ENCODE measurements around the gene UQCC2. TPM values are rescaled to one million over a fixed set of nuclear protein-coding genes. Genes with fewer than 3 reads are reported as not detected.
A peak's percentile ranks its signal among the peaks of the same experiment; 100 is the strongest.

The UQCC2 gene
- total RNA-seq, 4 donors from 2014 or later = 11.3 to 39.4 (median 21.7) TPM

GRCh38 chr6:33665957-33666356 lies 45.5 kb downstream of the UQCC2 start:
- 83% methylated on average over 13 of the region's 13 CpGs for WGBS
- Histone ChIP-seq H3K4me3 (no peak overlapping the region), H3K27ac (no peak overlapping the region), H3K27me3 (no peaks in the 10 kb centered on the region), H3K4me1 (peaks cover 12% of the 10 kb centered on the region), H3K36me3 (peaks cover 94% of the 10 kb centered on the region), H3K9me3 (no peaks in the 10 kb centered on the region)
- DNase-seq (ENCODE audit: low spot score in 2 of 2) = no peak
- TF ChIP-seq POLR2A (IDR thresholded peaks at IDR 0.05) (no peak), EP300 (IDR thresholded peaks at IDR 0.05) (no peak), POLR2AphosphoS5 (IDR thresholded peaks at IDR 0.05) (no peak)
- TF ChIP-seq, protein P1, sequence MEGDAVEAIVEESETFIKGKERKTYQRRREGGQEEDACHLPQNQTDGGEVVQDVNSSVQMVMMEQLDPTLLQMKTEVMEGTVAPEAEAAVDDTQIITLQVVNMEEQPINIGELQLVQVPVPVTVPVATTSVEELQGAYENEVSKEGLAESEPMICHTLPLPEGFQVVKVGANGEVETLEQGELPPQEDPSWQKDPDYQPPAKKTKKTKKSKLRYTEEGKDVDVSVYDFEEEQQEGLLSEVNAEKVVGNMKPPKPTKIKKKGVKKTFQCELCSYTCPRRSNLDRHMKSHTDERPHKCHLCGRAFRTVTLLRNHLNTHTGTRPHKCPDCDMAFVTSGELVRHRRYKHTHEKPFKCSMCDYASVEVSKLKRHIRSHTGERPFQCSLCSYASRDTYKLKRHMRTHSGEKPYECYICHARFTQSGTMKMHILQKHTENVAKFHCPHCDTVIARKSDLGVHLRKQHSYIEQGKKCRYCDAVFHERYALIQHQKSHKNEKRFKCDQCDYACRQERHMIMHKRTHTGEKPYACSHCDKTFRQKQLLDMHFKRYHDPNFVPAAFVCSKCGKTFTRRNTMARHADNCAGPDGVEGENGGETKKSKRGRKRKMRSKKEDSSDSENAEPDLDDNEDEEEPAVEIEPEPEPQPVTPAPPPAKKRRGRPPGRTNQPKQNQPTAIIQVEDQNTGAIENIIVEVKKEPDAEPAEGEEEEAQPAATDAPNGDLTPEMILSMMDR (IDR thresholded peaks at IDR 0.05) = no peak

DNA sequence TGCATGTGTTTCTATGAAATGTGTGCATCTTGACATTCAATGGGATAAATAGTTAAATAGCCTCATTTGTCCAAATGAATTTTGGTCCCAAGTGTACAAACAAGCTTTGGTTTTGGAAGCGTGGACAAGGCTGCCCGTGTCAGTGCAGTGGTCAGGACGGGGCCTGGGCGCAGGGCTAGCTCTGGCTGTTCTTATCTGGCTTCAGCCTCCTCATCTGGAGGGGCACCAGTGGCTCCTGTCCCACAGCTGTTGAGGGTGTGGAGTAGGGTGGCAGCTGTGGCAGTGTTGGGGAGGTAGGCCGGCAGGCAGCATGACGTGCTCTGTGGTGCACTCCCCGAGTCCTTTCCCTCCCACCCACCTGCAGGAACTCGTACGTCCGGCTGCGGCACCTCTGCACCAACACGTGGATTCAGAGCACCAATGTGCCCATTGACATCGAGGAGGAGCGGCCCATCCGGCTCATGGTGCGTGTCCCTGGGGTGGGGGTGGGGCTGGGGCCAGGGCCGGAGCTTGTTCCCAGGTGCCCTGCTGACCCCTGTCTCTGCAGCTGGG lies 46.9 kb downstream of the UQCC2 start:
- Histone ChIP-seq H3K27ac (no peak overlapping the region), H3K4me1 (peaks cover 11% of the 10 kb centered on the region), H3K4me3 (no peak overlapping the region), H3K27me3 (no peaks in the 10 kb centered on the region), H3K36me3 (peaks cover 93% of the 10 kb centered on the region), H3K9me3 (no peaks in the 10 kb centered on the region)
- no peak for DNase-seq (ENCODE audit: low spot score in 2 of 2)
- WGBS = 75% methylated on average over 4 of the region's 17 CpGs
- no peak for TF ChIP-seq POLR2AphosphoS5 (IDR thresholded peaks at IDR 0.05)
- TF ChIP-seq, protein P1 (IDR thresholded peaks at IDR 0.05) = no peak
- no peak for TF ChIP-seq POLR2A (IDR thresholded peaks at IDR 0.05)
- TF ChIP-seq EP300 (IDR thresholded peaks at IDR 0.05) = no peak

DNA sequence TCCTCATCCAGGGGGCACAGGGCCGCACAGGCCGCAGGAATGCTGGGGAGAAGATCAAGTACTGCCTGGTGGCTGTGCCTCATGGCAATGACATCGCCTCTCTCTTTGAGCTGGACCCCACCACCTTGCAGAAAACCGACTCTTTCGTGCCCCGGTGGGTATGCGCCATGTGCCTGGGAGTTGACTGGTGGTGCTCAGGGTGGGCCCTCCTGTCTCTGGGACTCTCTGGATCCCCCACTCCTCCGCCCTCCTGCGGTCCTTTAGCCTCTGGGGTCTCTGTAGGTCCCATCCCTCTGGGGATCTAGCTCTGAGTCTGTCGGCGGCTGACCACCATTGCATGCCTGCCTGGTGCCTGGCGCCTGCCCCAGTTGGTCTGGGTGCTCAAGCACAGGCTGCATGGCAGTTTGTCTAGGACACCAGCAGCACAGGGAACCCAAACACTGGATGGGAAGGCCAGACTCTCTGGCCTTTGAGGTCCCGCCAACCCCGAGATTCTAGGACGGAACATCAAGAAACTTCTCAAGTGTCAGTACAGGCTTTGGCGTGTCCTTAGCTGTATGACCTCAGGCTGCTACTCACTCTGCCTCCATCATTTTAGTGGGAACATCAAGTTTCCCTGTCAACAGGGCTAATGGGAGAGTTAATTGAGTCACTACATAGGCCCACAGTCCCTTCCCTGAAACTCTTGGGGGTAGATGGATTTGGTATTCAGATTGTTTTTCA lies 47.6 kb downstream of the UQCC2 start:
- Histone ChIP-seq H3K9me3 (no peaks in the 10 kb centered on the region), H3K4me3 (no peak overlapping the region), H3K4me1 (peaks cover 6% of the 10 kb centered on the region), H3K27ac (no peak overlapping the region), H3K27me3 (no peaks in the 10 kb centered on the region), H3K36me3 (peaks cover 93% of the 10 kb centered on the region)
- no peak for TF ChIP-seq POLR2A (IDR thresholded peaks at IDR 0.05)
- TF ChIP-seq, protein P1 (IDR thresholded peaks at IDR 0.05) = no peak
- TF ChIP-seq EP300 (IDR thresholded peaks at IDR 0.05) = no peak
- TF ChIP-seq POLR2AphosphoS5 (IDR thresholded peaks at IDR 0.05) = no peak
- DNase-seq (ENCODE audit: low spot score in 2 of 2) = peak in 1 of 2 donors; percentile 60
- WGBS = 84% methylated on average over 9 of the region's 16 CpGs

GRCh38 chr6:33663028-33663427 lies 48.5 kb downstream of the UQCC2 start:
- TF ChIP-seq POLR2A (IDR thresholded peaks at IDR 0.05) (no peak), EP300 (IDR thresholded peaks at IDR 0.05) (no peak), POLR2AphosphoS5 (IDR thresholded peaks at IDR 0.05) (no peak)
- TF ChIP-seq, protein P1 (IDR thresholded peaks at IDR 0.05) = no peak
- Histone ChIP-seq H3K27ac (no peak overlapping the region), H3K9me3 (no peaks in the 10 kb centered on the region), H3K36me3 (peaks cover 93% of the 10 kb centered on the region), H3K4me3 (no peak overlapping the region), H3K4me1 (peaks cover 6% of the 10 kb centered on the region), H3K27me3 (no peaks in the 10 kb centered on the region)
- 80% methylated on average over 5 of the region's 5 CpGs for WGBS
- DNase-seq (ENCODE audit: low spot score in 2 of 2) = no peak

- 70% methylated on average over 2 of the region's 11 CpGs for WGBS
- no peak for TF ChIP-seq POLR2AphosphoS5 (IDR thresholded peaks at IDR 0.05)
- TF ChIP-seq POLR2A (IDR thresholded peaks at IDR 0.05) = no peak
- no peak for TF ChIP-seq EP300 (IDR thresholded peaks at IDR 0.05)
- TF ChIP-seq, protein P1 (IDR thresholded peaks at IDR 0.05) = no peak
- DNase-seq (ENCODE audit: low spot score in 2 of 2) = no peak
- Histone ChIP-seq H3K27me3 (no peaks in the 10 kb centered on the region), H3K4me1 (peaks cover 6% of the 10 kb centered on the region), H3K9me3 (no peaks in the 10 kb centered on the region), H3K4me3 (no peak overlapping the region), H3K36me3 (peaks cover 93% of the 10 kb centered on the region), H3K27ac (no peak overlapping the region)
Measured at GRCh38 chr6:33662318-33662717, 49.2 kb downstream of the UQCC2 start.

All from suprapubic skin (tissue), 4 donors.